Measurements from ENCODE around the gene ELF3. TPM values are rescaled to one million over a fixed set of nuclear protein-coding genes. Genes with fewer than 3 reads are reported as not detected.

The ELF3 gene
- total RNA-seq, 3 donors from 2014 or later (not counting 1 experiment from before 2014, with no cell fraction given), result 1.0 to 3.0 (median 2.0) TPM

- H3K9me3 Mint-ChIP-seq, result no peaks in the 10 kb centered on the region
- peak; percentile 64 to 80 (median 69) for ATAC-seq
- DNase-seq, result peak; percentile 35 to 78
- Histone ChIP-seq H3K4me3 (ENCODE audit: low read length) (no peak overlapping the region), H3K27ac (ENCODE audit: low read length) (no peak overlapping the region), H3K36me3 (ENCODE audit: control insufficient read depth, insufficient read depth, low read length) (peaks cover 19% of the 10 kb centered on the region), H3K27me3 (ENCODE audit: control insufficient read depth, insufficient read depth, low read length) (no peaks in the 10 kb centered on the region), H3K9me3 (ENCODE audit: control insufficient read depth, insufficient read depth, low read length) (no peaks in the 10 kb centered on the region), H3K4me1 (ENCODE audit: control insufficient read depth, insufficient read depth, low read length) (peaks cover 4% of the 10 kb centered on the region)
- peaks cover 6 to 7% of the 10 kb centered on the region in 2 donors for H3K4me1 Mint-ChIP-seq
- peak; percentile 91 for TF ChIP-seq CTCF (IDR thresholded peaks at IDR 0.05)
- 34% methylated on average over 11 of the region's 11 CpGs for WGBS (ENCODE audit: insufficient coverage)
- H3K27me3 Mint-ChIP-seq (ENCODE audit: low read depth in 2 of 2), result no peaks in the 10 kb centered on the region
- no peak overlapping the region for H3K27ac Mint-ChIP-seq
- no peaks in the 10 kb centered on the region for H3K36me3 Mint-ChIP-seq
- intact Hi-C loops (cut with micrococcal nuclease), result loop anchor here (10.0 kb wide), 1 partner anchor 125 kb away; no protein-coding TSS in a partner anchor
- no peak overlapping the region for H3K4me3 Mint-ChIP-seq
Observed at GRCh38 chr1:202009326-202010179, 834 bp upstream of the ELF3 start.

- H3K27ac Mint-ChIP-seq, result no peak overlapping the region
- H3K27ac ChIP-seq (ENCODE audit: low read length), result no peak overlapping the region
- peaks cover 3% of the 10 kb centered on the region for H3K36me3 ChIP-seq (ENCODE audit: control insufficient read depth, insufficient read depth, low read length)
- TF ChIP-seq CTCF (IDR thresholded peaks at IDR 0.05), result no peak
- DNase-seq, result no peak
- H3K27me3 Mint-ChIP-seq (ENCODE audit: low read depth in 2 of 2), result peaks cover 0 to 1% of the 10 kb centered on the region in 2 donors
- no peak overlapping the region for H3K4me3 Mint-ChIP-seq
- peaks cover 4% of the 10 kb centered on the region for H3K4me1 ChIP-seq (ENCODE audit: control insufficient read depth, insufficient read depth, low read length)
- intact Hi-C loops (cut with micrococcal nuclease), result loop anchor here (10.0 kb wide), 1 partner anchor 123 kb away; no protein-coding TSS in a partner anchor
- no peaks in the 10 kb centered on the region for H3K9me3 ChIP-seq (ENCODE audit: control insufficient read depth, insufficient read depth, low read length)
- H3K9me3 Mint-ChIP-seq, result no peaks in the 10 kb centered on the region
- ATAC-seq, result no peak
- no peaks in the 10 kb centered on the region for H3K36me3 Mint-ChIP-seq
- peaks cover 6 to 9% of the 10 kb centered on the region in 2 donors for H3K4me1 Mint-ChIP-seq
- WGBS (ENCODE audit: insufficient coverage), result 93% methylated on average over 11 of the region's 11 CpGs
- H3K27me3 ChIP-seq (ENCODE audit: control insufficient read depth, insufficient read depth, low read length), result no peaks in the 10 kb centered on the region
- H3K4me3 ChIP-seq (ENCODE audit: low read length), result no peak overlapping the region
Observed at GRCh38 chr1:202011994-202012393, 1.6 kb downstream of the ELF3 start.

- Mint-ChIP-seq H3K36me3 (no peaks in the 10 kb centered on the region), H3K4me1 (peaks cover 6 to 12% of the 10 kb centered on the region in 2 donors), H3K4me3 (no peak overlapping the region), H3K9me3 (no peaks in the 10 kb centered on the region), H3K27ac (no peak overlapping the region), H3K27me3 (ENCODE audit: low read depth in 2 of 2) (peaks cover 0 to 3% of the 10 kb centered on the region in 2 donors)
- intact Hi-C loops (cut with micrococcal nuclease), result loop anchor here (10.0 kb wide), 1 partner anchor 122 kb away; no protein-coding TSS in a partner anchor
- no peak for DNase-seq
- no peaks in the 10 kb centered on the region for H3K9me3 ChIP-seq (ENCODE audit: control insufficient read depth, insufficient read depth, low read length)
- WGBS (ENCODE audit: insufficient coverage), result 84% methylated on average over 35 of the region's 35 CpGs
- peaks cover 4% of the 10 kb centered on the region for H3K4me1 ChIP-seq (ENCODE audit: control insufficient read depth, insufficient read depth, low read length)
- no peak overlapping the region for H3K4me3 ChIP-seq (ENCODE audit: low read length)
- no peaks in the 10 kb centered on the region for H3K36me3 ChIP-seq (ENCODE audit: control insufficient read depth, insufficient read depth, low read length)
- no peak for TF ChIP-seq CTCF (IDR thresholded peaks at IDR 0.05)
- no peaks in the 10 kb centered on the region for H3K27me3 ChIP-seq (ENCODE audit: control insufficient read depth, insufficient read depth, low read length)
- no peak for ATAC-seq
- H3K27ac ChIP-seq (ENCODE audit: low read length), result no peak overlapping the region
Observed at GRCh38 chr1:202012544-202013478, 2.4 kb downstream of the ELF3 start.

Data from natural killer cell (primary cell).